Osteoblast (primary cell): ENCODE results near the gene MBD4. TPM values are rescaled to one million over a fixed set of nuclear protein-coding genes. Genes with fewer than 3 reads are reported as not detected.

Experiments used
- DNase-seq: peaks from one replicate; pipeline ENCODE4 v3.0.0; 2011; ENCODE audit warnings: low spot score, mixed read lengths; ENCODE audit not compliant: insufficient read length; ENCODE audit errors: missing footprints
- H2AFZ ChIP-seq: 2 replicates; pipeline ENCODE4 v1.6.0; 2011; ENCODE audit warnings: mild to moderate bottlenecking, low read length
- H3K27ac ChIP-seq: 2 replicates; pipeline ENCODE4 v1.5.1; 2011; ENCODE audit warnings: mild to moderate bottlenecking, low read depth, low read length, moderate library complexity
- H3K27me3 ChIP-seq: 2 replicates; pipeline ENCODE4 v1.6.0; 2012; ENCODE audit warnings: mild to moderate bottlenecking, control low read depth, inconsistent platforms, low read length, moderate library complexity; ENCODE audit not compliant: insufficient read depth
- H3K36me3 ChIP-seq: 2 replicates; pipeline ENCODE4 v1.5.1; 2011; ENCODE audit warnings: mild to moderate bottlenecking, low read length, control low read depth, moderate library complexity; ENCODE audit not compliant: insufficient read depth
- H3K4me1 ChIP-seq: 2 replicates; pipeline ENCODE4 v1.5.1; 2011; ENCODE audit warnings: mild to moderate bottlenecking, low read length, control low read depth, moderate library complexity; ENCODE audit not compliant: insufficient read depth
- H3K4me2 ChIP-seq: 2 replicates; pipeline ENCODE4 v1.6.0; 2011; ENCODE audit warnings: mild to moderate bottlenecking, low read length; ENCODE audit not compliant: insufficient read depth
- H3K4me3 ChIP-seq: fragments of 200-600 bp; sonication (generic); 3 replicates; pipeline ENCODE4 v1.5.1; 2012; ENCODE audit warnings: mild to moderate bottlenecking, low read length, inconsistent platforms; ENCODE audit not compliant: insufficient read depth
- H3K79me2 ChIP-seq: 2 replicates; pipeline ENCODE4 v1.6.0; 2012; ENCODE audit warnings: mild to moderate bottlenecking, low read length, control low read depth, inconsistent platforms; ENCODE audit not compliant: insufficient read depth
- H3K9me3 ChIP-seq: 2 replicates; pipeline ENCODE4 v1.5.1; 2011; ENCODE audit warnings: low read depth, low read length, control low read depth
- H4K20me1 ChIP-seq: 2 replicates; pipeline ENCODE4 v1.6.0; 2012; ENCODE audit warnings: mild to moderate bottlenecking, low read length, control low read depth; ENCODE audit not compliant: insufficient read depth
- CTCF ChIP-seq: IDR thresholded peaks from 2 replicates; pipeline ENCODE4 v1.5.1; 2011; ENCODE audit warnings: mild to moderate bottlenecking, low read depth, low read length, moderate library complexity; ENCODE audit errors: extremely low read depth
- total RNA-seq: library from RNA; depleted of rRNA; stranded (reverse); fragments of >200 nt; gene quantifications from 2 replicates; pipeline ENCODE4 v1.2.3, GENCODE V29; 2012

Gene MBD4
- total RNA-seq, 1 donor: 41.3 TPM

GRCh38 chr3:129416415-129416814, 23.3 kb downstream of the MBD4 start:
- Histone ChIP-seq H4K20me1 (no peaks in the 10 kb centered on the region), H3K4me1 (peaks cover 15% of the 10 kb centered on the region), H3K27me3 (no peaks in the 10 kb centered on the region), H3K79me2 (no peaks in the 10 kb centered on the region), H3K27ac (no peak overlapping the region), H2AFZ (no peak overlapping the region), H3K36me3 (no peaks in the 10 kb centered on the region), H3K9me3 (no peaks in the 10 kb centered on the region), H3K4me3 (no peak overlapping the region), H3K4me2 (no peak overlapping the region)
- no peak for DNase-seq
- TF ChIP-seq CTCF: no peak

- no peaks in the 10 kb centered on the region for H3K36me3 ChIP-seq
- H3K27ac ChIP-seq: no peak overlapping the region
- H3K4me1 ChIP-seq: peaks cover 15% of the 10 kb centered on the region
- H3K9me3 ChIP-seq: no peaks in the 10 kb centered on the region
- DNase-seq: no peak
- no peak overlapping the region for H3K4me2 ChIP-seq
- no peaks in the 10 kb centered on the region for H3K27me3 ChIP-seq
- TF ChIP-seq CTCF: no peak
- no peaks in the 10 kb centered on the region for H3K79me2 ChIP-seq
- H4K20me1 ChIP-seq: no peaks in the 10 kb centered on the region
- H2AFZ ChIP-seq: no peak overlapping the region
- no peak overlapping the region for H3K4me3 ChIP-seq
Measured at GRCh38 chr3:129415830-129416229, 23.9 kb downstream of the MBD4 start.

- H3K4me2 ChIP-seq: no peak overlapping the region
Measured at GRCh38 chr3:129415378-129415777, 24.4 kb downstream of the MBD4 start.

More at GRCh38 chr3:129415378-129415777, 24.4 kb downstream of the MBD4 start:
- no peaks in the 10 kb centered on the region for H4K20me1 ChIP-seq
- H3K27me3 ChIP-seq: no peaks in the 10 kb centered on the region
- no peak for DNase-seq
- no peak overlapping the region for H3K27ac ChIP-seq
- H3K4me3 ChIP-seq: no peak overlapping the region
- H2AFZ ChIP-seq: no peak overlapping the region
- H3K79me2 ChIP-seq: no peaks in the 10 kb centered on the region
- peaks cover 15% of the 10 kb centered on the region for H3K4me1 ChIP-seq
- TF ChIP-seq CTCF: no peak
- H3K9me3 ChIP-seq: no peaks in the 10 kb centered on the region
- H3K36me3 ChIP-seq: no peaks in the 10 kb centered on the region
